HEK293T (cell line): ENCODE measurements around the gene PPP1R9B.

Experiments
- HDGF ChIP-seq: fragments of 450-650 bp; IDR thresholded peaks from 2 replicates; pipeline ENCODE4 v1.6.1; 2017; ENCODE audit warnings: antibody characterized with exemption, borderline replicate concordance
- LEF1 ChIP-seq: fragments of 450-650 bp; IDR thresholded peaks from 2 replicates; pipeline ENCODE4 v1.6.1; 2017; ENCODE audit warnings: mild to moderate bottlenecking, borderline replicate concordance
- SUZ12 ChIP-seq: fragments of 450-650 bp; IDR thresholded peaks from 2 replicates; pipeline ENCODE4 v1.6.1; 2016; ENCODE audit warnings: mild to moderate bottlenecking

GRCh38 chr17:50127697-50128361 lies 22.6 kb downstream of the PPP1R9B start:
- TF ChIP-seq HDGF, result no peak
- TF ChIP-seq SUZ12, result no peak
- TF ChIP-seq LEF1, result no peak
